ENCODE measurements around the gene PPP2R5E.

The PPP2R5E gene

DNA sequence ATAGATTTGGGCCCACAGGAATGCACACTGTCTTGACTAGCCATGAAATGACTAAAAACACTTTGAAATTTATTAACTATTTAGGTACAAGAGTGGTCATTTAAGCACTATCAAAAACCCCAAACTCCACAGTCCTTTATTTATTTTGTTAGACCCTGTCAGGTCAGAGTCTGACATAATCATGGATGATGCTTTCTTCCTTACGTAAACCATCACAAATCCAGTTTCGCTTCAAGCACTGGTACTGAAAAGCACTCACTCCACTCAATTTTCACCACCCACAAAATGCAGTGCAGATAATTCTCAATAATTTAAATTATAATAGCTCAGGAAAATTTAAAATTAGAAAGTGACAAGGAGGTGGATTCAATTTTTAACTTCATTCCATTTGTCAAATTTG, 25.8 kb downstream of the PPP2R5E start:
- TF ChIP-seq BACH2 (CRISPR knock-in tag; IDR thresholded peaks at IDR 0.05; ENCODE audit: borderline replicate concordance) (no peak), ZFP3 (CRISPR knock-in tag; IDR thresholded peaks at IDR 0.05) (no peak), ARNTL (CRISPR knock-in tag; IDR thresholded peaks at IDR 0.05; ENCODE audit: borderline replicate concordance, low read depth) (no peak), TCF4 (CRISPR knock-in tag; IDR thresholded peaks at IDR 0.05; ENCODE audit: borderline replicate concordance) (no peak), ZC3H10 (CRISPR knock-in tag; IDR thresholded peaks at IDR 0.05) (no peak), TSHZ2 (CRISPR knock-in tag; IDR thresholded peaks at IDR 0.05) (no peak), CSDC2 (CRISPR knock-in tag; IDR thresholded peaks at IDR 0.05) (no peak), PPARA (CRISPR knock-in tag; IDR thresholded peaks at IDR 0.05; ENCODE audit: borderline replicate concordance) (no peak), TOX (CRISPR knock-in tag; IDR thresholded peaks at IDR 0.05; ENCODE audit: borderline replicate concordance) (no peak), ZNF565 (CRISPR knock-in tag; conservative IDR thresholded peaks at IDR 0.05; ENCODE audit: low read depth) (no peak), ISL1 (CRISPR knock-in tag; IDR thresholded peaks at IDR 0.05) (no peak), ZFP30 (CRISPR knock-in tag; IDR thresholded peaks at IDR 0.05) (no peak), SNAI2 (CRISPR knock-in tag; IDR thresholded peaks at IDR 0.05) (no peak), CREB5 (CRISPR knock-in tag; IDR thresholded peaks at IDR 0.05; ENCODE audit: low read depth) (no peak), ZNF70 (CRISPR knock-in tag; IDR thresholded peaks at IDR 0.05) (no peak), ESRRG (CRISPR knock-in tag; IDR thresholded peaks at IDR 0.05) (no peak), CSRNP3 (CRISPR knock-in tag; IDR thresholded peaks at IDR 0.05) (no peak)
- TF ChIP-seq, protein P1, sequence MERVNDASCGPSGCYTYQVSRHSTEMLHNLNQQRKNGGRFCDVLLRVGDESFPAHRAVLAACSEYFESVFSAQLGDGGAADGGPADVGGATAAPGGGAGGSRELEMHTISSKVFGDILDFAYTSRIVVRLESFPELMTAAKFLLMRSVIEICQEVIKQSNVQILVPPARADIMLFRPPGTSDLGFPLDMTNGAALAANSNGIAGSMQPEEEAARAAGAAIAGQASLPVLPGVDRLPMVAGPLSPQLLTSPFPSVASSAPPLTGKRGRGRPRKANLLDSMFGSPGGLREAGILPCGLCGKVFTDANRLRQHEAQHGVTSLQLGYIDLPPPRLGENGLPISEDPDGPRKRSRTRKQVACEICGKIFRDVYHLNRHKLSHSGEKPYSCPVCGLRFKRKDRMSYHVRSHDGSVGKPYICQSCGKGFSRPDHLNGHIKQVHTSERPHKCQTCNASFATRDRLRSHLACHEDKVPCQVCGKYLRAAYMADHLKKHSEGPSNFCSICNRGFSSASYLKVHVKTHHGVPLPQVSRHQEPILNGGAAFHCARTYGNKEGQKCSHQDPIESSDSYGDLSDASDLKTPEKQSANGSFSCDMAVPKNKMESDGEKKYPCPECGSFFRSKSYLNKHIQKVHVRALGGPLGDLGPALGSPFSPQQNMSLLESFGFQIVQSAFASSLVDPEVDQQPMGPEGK (CRISPR knock-in tag; IDR thresholded peaks at IDR 0.05; ENCODE audit: borderline replicate concordance): no peak
- ATAC-seq: no peak

DNA sequence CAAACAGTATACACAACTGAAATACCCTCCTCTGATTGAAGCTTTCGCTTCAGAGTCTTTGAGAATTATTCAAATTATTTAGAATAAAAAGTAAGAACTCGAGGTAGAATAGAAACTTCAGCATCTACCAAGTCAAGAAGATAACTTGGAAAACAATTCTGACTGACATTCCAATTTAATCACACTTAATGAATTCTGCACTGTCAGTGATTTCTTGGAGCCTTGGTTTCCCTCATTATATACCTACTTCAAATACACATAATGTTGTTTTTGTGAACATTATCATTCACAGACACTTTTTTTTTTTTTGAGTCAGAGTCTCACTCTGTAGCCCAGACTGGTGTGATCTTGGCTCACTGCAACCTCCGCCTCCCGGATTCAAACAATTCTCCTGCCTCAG, 27.9 kb downstream of the PPP2R5E start:
- no peak for ATAC-seq
- TF ChIP-seq GLIS3 (CRISPR knock-in tag; IDR thresholded peaks at IDR 0.05) (no peak), BACH2 (CRISPR knock-in tag; IDR thresholded peaks at IDR 0.05; ENCODE audit: borderline replicate concordance) (no peak), PPARA (CRISPR knock-in tag; IDR thresholded peaks at IDR 0.05; ENCODE audit: borderline replicate concordance) (no peak), ZNF70 (CRISPR knock-in tag; IDR thresholded peaks at IDR 0.05) (no peak), ESRRG (CRISPR knock-in tag; IDR thresholded peaks at IDR 0.05) (no peak), ZFP3 (CRISPR knock-in tag; IDR thresholded peaks at IDR 0.05) (no peak), CREB5 (CRISPR knock-in tag; IDR thresholded peaks at IDR 0.05; ENCODE audit: low read depth) (no peak), TSHZ2 (CRISPR knock-in tag; IDR thresholded peaks at IDR 0.05) (no peak)
